Measurements from ENCODE around the gene ROBO1. TPM values are rescaled to one million over a fixed set of nuclear protein-coding genes. Genes with fewer than 3 reads are reported as not detected.

The ROBO1 gene
- total RNA-seq, 1 experiment from 2014 or later = 67.6 TPM

DNA sequence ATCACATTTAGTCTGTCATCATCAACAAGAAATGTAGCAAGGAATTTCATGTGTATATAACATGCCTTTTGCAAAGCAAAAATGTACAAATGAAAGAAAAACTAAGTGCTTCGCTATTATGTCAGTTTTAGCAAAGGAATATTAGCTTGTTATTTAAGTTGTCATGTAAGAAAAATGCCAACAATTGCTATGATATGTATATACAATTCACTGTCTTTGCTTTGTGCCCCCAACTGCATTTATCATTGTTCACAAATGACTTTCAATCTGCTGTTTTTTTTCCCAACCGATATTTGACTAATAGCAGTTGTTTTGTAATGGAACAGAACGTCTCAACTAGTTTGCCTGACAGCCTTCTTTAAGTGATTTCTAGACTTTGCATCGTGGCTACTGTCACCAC is 207.1 kb downstream of the ROBO1 start:
- H3K27me3 ChIP-seq (replicated peaks; ENCODE audit: insufficient read depth, low read depth, low read length, poor library complexity) = no peaks in the 10 kb centered on the region
- intact Hi-C loops (cut with micrococcal nuclease; ENCODE audit: unreplicated experiment) = no loop called here
- TF ChIP-seq CTCF (conservative IDR thresholded peaks at IDR 0.05; ENCODE audit: low read depth, low read length) (no peak), EZH2 (IDR thresholded peaks at IDR 0.05; ENCODE audit: borderline replicate concordance, low read depth, low read length, poor library complexity, severe bottlenecking) (no peak)
- H3K36me3 ChIP-seq (ENCODE audit: insufficient read depth, low read length, poor library complexity, severe bottlenecking) = no peaks in the 10 kb centered on the region
- no peaks in the 10 kb centered on the region for H3K4me1 ChIP-seq (ENCODE audit: insufficient read depth, low read length, poor library complexity, severe bottlenecking)
- no peaks in the 10 kb centered on the region for H3K9me3 ChIP-seq (ENCODE audit: low read depth, low read length, poor library complexity, severe bottlenecking)
- H3K4me3 ChIP-seq (ENCODE audit: low read depth, low read length, poor library complexity, severe bottlenecking) = no peak overlapping the region
- no peak for DNase-seq (ENCODE audit: low spot score)
- no TSS peak for BruUV-seq (replicated peaks)
- CTCF ChIA-PET = no interaction called here
- no peak overlapping the region for H3K27ac ChIP-seq (ENCODE audit: low read depth, low read length, poor library complexity, severe bottlenecking)
- POLR2A ChIA-PET (ENCODE audit: low non-redundant PET) = no interaction called here

- H3K9me3 ChIP-seq (ENCODE audit: low read depth, low read length, poor library complexity, severe bottlenecking) = no peaks in the 10 kb centered on the region
- H3K27me3 ChIP-seq (replicated peaks; ENCODE audit: insufficient read depth, low read depth, low read length, poor library complexity) = no peaks in the 10 kb centered on the region
- TF ChIP-seq EZH2 (IDR thresholded peaks at IDR 0.05; ENCODE audit: borderline replicate concordance, low read depth, low read length, poor library complexity, severe bottlenecking) (no peak), CTCF (conservative IDR thresholded peaks at IDR 0.05; ENCODE audit: low read depth, low read length) (no peak)
- H3K27ac ChIP-seq (ENCODE audit: low read depth, low read length, poor library complexity, severe bottlenecking) = no peak overlapping the region
- H3K4me3 ChIP-seq (ENCODE audit: low read depth, low read length, poor library complexity, severe bottlenecking) = no peak overlapping the region
- POLR2A ChIA-PET (ENCODE audit: low non-redundant PET) = no interaction called here
- CTCF ChIA-PET = no interaction called here
- DNase-seq (ENCODE audit: low spot score) = peak; percentile 4
- intact Hi-C loops (cut with micrococcal nuclease; ENCODE audit: unreplicated experiment) = no loop called here
- no TSS peak for BruUV-seq (replicated peaks)
- H3K36me3 ChIP-seq (ENCODE audit: insufficient read depth, low read length, poor library complexity, severe bottlenecking) = no peaks in the 10 kb centered on the region
- no peaks in the 10 kb centered on the region for H3K4me1 ChIP-seq (ENCODE audit: insufficient read depth, low read length, poor library complexity, severe bottlenecking)
Observed at GRCh38 chr3:79558943-79559342, 208.9 kb downstream of the ROBO1 start.

GRCh38 chr3:79555655-79556054 is 212.1 kb downstream of the ROBO1 start:
- ChIA-PET POLR2A (ENCODE audit: low non-redundant PET) (no interaction called here), CTCF (no interaction called here)
- intact Hi-C loops (cut with micrococcal nuclease; ENCODE audit: unreplicated experiment) = no loop called here
- H3K9me3 ChIP-seq (ENCODE audit: low read depth, low read length, poor library complexity, severe bottlenecking) = no peaks in the 10 kb centered on the region
- no TSS peak for BruUV-seq (replicated peaks)
- no peaks in the 10 kb centered on the region for H3K27me3 ChIP-seq (replicated peaks; ENCODE audit: insufficient read depth, low read depth, low read length, poor library complexity)
- no peak for DNase-seq (ENCODE audit: low spot score)
- TF ChIP-seq EZH2 (IDR thresholded peaks at IDR 0.05; ENCODE audit: borderline replicate concordance, low read depth, low read length, poor library complexity, severe bottlenecking) (no peak), CTCF (conservative IDR thresholded peaks at IDR 0.05; ENCODE audit: low read depth, low read length) (no peak)
- no peaks in the 10 kb centered on the region for H3K4me1 ChIP-seq (ENCODE audit: insufficient read depth, low read length, poor library complexity, severe bottlenecking)
- no peak overlapping the region for H3K27ac ChIP-seq (ENCODE audit: low read depth, low read length, poor library complexity, severe bottlenecking)
- H3K36me3 ChIP-seq (ENCODE audit: insufficient read depth, low read length, poor library complexity, severe bottlenecking) = no peaks in the 10 kb centered on the region
- no peak overlapping the region for H3K4me3 ChIP-seq (ENCODE audit: low read depth, low read length, poor library complexity, severe bottlenecking)

Measured in A673 (cell line).